ENCODE measurements around the gene SLC16A3. TPM values are rescaled to one million over a fixed set of nuclear protein-coding genes. Genes with fewer than 3 reads are reported as not detected.

Gene SLC16A3
- total and polyA plus RNA-seq, 11 donors = 6.5 to 56.0 (median 12.9) TPM

DNA sequence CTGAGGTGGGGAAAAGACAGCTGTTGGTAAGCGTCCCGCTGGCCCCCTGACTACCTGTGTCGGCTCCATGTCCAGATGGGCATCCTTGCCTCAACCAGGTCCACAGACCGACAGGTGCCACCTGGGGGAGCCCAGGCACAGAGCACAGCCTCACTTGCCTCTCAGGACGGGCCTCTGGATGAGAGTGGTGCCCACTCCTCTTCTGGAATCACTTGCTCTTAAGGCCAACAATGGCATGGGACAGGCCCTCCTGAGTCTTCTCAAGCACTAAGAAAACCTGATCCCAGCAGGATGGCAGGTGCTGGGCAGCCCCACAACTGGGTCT, 17.2 kb downstream of the SLC16A3 start:
- Histone ChIP-seq H3K9me3 (no peaks in the 10 kb centered on the region), H3K27me3 (no peaks in the 10 kb centered on the region), H3K4me3 (no peak overlapping the region), H3K27ac (peak overlapping the region in 9 of 12 donors; percentile 34 to 86 (median 73)), H3K36me3 (peaks cover 7 to 89% (median 77%) of the 10 kb centered on the region in 9 donors), H3K4me1 (peaks cover 31 to 65% (median 52%) of the 10 kb centered on the region in 12 donors)
- ATAC-seq = no peak
- 83 to 97% (median 90%) methylated on average over 2 to 5 of the region's 5 CpGs for WGBS, 4 donors
- peak in 1 of 5 donors; percentile 56 for DNase-seq
- TF ChIP-seq POLR2A (IDR thresholded peaks at IDR 0.05) = no peak
- TF ChIP-seq, protein P1, sequence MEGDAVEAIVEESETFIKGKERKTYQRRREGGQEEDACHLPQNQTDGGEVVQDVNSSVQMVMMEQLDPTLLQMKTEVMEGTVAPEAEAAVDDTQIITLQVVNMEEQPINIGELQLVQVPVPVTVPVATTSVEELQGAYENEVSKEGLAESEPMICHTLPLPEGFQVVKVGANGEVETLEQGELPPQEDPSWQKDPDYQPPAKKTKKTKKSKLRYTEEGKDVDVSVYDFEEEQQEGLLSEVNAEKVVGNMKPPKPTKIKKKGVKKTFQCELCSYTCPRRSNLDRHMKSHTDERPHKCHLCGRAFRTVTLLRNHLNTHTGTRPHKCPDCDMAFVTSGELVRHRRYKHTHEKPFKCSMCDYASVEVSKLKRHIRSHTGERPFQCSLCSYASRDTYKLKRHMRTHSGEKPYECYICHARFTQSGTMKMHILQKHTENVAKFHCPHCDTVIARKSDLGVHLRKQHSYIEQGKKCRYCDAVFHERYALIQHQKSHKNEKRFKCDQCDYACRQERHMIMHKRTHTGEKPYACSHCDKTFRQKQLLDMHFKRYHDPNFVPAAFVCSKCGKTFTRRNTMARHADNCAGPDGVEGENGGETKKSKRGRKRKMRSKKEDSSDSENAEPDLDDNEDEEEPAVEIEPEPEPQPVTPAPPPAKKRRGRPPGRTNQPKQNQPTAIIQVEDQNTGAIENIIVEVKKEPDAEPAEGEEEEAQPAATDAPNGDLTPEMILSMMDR (IDR thresholded peaks at IDR 0.05) = no peak
- intact Hi-C loops (cut with DNase I) = loop anchor here in 1 of 10 donors (10.0 kb wide), 1 partner anchor 49 kb away; no protein-coding TSS in a partner anchor

DNA sequence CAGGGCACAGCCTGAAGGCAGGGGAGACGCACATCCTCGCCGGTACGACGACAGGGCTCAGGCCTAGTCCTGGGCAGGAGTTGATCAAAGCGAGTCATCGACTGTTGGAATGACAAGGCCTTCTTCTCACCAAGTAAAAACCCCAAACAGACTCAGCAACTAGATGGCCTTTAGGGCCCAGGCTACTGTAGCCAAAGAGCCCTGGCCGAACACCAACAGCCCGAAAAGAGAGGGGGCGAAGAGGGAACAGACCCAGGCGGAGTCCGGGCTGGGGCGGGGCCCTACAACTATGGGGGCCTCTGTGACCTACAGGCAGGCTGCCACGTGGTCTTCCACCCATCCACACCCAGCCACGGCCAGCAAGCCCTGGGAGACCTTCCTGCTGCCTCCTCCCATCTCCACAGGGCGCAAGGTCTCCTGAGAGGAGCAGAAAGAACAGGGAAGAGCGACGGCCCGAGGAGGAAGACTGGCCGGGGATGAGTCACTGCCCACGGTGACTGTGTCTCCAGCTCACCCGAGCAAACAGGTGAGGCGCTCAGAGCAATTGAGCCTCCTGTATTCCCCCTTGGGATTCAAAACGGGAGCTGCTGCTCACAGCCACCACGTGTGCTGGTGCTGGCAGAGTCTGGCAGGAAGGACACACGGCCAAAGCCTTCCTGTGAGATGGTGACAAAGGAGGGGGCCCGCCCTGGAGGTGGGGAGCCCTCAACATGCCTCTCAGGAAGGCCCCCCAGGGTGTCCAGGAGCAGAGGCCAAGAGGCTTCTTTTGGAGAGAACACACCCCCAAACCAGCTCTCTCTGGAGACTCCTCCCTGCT, 17.7 kb downstream of the SLC16A3 start:
- DNase-seq (peak in 4 of 5 donors; percentile 41 to 67 (median 59)), ATAC-seq (peak; percentile 10 to 67 (median 30))
- TF ChIP-seq POLR2A (IDR thresholded peaks at IDR 0.05) = no peak
- TF ChIP-seq, protein P1 (IDR thresholded peaks at IDR 0.05) = no peak
- Histone ChIP-seq H3K27me3 (no peaks in the 10 kb centered on the region), H3K9me3 (no peaks in the 10 kb centered on the region), H3K4me1 (peaks cover 25 to 63% (median 47%) of the 10 kb centered on the region in 12 donors), H3K4me3 (peak overlapping the region in 1 of 12 donors; percentile 12), H3K27ac (peak overlapping the region in 11 of 12 donors; percentile 32 to 86 (median 62)), H3K36me3 (peaks cover 9 to 95% (median 83%) of the 10 kb centered on the region in 9 donors)
- WGBS, 4 donors = 43 to 59% (median 46%) methylated on average over 23 to 27 of the region's 27 CpGs
- intact Hi-C loops (cut with DNase I) = loop anchor here in 1 of 10 donors (10.0 kb wide), 1 partner anchor 48 kb away; no protein-coding TSS in a partner anchor

DNA sequence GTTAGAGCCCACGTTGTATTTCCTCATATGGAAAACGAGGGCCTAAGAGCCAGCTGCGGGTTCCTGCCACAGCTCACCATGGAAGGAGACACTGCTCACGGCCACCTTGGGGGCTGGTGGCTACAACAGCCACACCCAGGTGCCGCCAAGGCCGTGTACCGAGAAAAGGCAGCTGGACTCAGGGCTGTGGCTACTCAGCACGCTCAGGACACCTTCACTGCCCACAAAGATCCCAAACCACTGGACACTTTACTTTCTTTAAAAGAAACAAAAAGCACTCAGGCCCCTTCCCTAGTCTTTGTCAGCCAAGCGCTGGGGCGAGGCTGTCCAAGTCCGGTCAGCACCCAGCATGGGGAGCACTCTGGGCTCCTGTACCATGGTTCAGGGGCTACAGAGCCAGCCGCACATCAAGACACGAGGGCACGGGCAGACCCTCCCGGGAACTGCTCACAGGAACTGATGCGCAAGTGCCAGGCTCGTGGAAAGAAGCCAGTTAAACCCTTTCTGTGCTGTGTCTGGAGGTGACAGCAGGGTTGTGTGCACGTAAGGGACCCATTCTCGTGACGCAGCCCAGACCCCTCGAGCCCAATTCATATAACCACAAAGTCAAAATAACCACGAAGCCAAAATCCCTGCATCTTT, 18.5 kb downstream of the SLC16A3 start:
- DNase-seq = peak in 2 of 5 donors; percentile 23 to 42

More for the DNA sequence above, 18.5 kb downstream of the SLC16A3 start:
- H3K9me3 ChIP-seq = no peaks in the 10 kb centered on the region
- TF ChIP-seq, protein P1 (IDR thresholded peaks at IDR 0.05) = no peak
- TF ChIP-seq POLR2A (IDR thresholded peaks at IDR 0.05) = no peak
- no peaks in the 10 kb centered on the region for H3K27me3 ChIP-seq
- peak overlapping the region in 1 of 12 donors; percentile 12 for H3K4me3 ChIP-seq
- peaks cover 20 to 56% (median 39%) of the 10 kb centered on the region in 12 donors for H3K4me1 ChIP-seq
- WGBS, 4 donors = 51 to 61% (median 55%) methylated on average over 22 of the region's 22 CpGs
- ATAC-seq = no peak
- H3K27ac ChIP-seq = peak overlapping the region in 10 of 12 donors; percentile 34 to 86 (median 68)
- H3K36me3 ChIP-seq = peaks cover 9 to 100% (median 90%) of the 10 kb centered on the region in 9 donors
- intact Hi-C loops (cut with DNase I) = loop anchor here in 1 of 10 donors (10.0 kb wide), 1 partner anchor 47 kb away; no protein-coding TSS in a partner anchor

Data from heart left ventricle (tissue), 16 donors.